AG09319 (cell line): Measurements from ENCODE around the gene ZYG11B.

Experiments used
- DNase-seq: peaks from one replicate; pipeline ENCODE4 v3.0.0-alpha.2; 2010; ENCODE audit warnings: low read depth; ENCODE audit errors: extremely low read depth
- TF ChIP-seq, protein P1 (sequence below): IDR thresholded peaks from 2 replicates; pipeline ENCODE4 v1.5.1; 2011; ENCODE audit warnings: low read depth, mild to moderate bottlenecking, inconsistent platforms, low read length, moderate library complexity

ZYG11B gene

DNA sequence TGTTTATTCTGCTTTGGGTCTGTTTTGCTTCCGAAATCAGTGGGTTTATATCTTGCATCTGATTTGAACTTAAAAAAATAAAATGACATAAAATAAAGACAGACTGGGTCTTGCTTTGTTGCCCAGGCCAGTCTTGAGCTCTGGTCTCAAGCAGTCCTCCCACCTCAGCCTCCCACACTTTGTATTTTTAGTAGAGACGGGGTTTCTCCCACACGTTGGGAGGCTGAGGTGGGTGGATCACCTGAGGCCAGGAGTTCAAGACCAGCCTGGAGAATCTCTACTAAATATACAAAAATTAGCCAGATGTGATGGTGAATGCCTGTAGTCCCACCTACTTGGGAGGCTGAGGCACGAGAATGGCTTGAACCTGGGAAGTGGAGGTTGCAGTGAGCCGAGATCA, 122.2 kb downstream of the ZYG11B start:
- DNase-seq: no peak
- TF ChIP-seq, protein P1, sequence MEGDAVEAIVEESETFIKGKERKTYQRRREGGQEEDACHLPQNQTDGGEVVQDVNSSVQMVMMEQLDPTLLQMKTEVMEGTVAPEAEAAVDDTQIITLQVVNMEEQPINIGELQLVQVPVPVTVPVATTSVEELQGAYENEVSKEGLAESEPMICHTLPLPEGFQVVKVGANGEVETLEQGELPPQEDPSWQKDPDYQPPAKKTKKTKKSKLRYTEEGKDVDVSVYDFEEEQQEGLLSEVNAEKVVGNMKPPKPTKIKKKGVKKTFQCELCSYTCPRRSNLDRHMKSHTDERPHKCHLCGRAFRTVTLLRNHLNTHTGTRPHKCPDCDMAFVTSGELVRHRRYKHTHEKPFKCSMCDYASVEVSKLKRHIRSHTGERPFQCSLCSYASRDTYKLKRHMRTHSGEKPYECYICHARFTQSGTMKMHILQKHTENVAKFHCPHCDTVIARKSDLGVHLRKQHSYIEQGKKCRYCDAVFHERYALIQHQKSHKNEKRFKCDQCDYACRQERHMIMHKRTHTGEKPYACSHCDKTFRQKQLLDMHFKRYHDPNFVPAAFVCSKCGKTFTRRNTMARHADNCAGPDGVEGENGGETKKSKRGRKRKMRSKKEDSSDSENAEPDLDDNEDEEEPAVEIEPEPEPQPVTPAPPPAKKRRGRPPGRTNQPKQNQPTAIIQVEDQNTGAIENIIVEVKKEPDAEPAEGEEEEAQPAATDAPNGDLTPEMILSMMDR: no peak

DNA sequence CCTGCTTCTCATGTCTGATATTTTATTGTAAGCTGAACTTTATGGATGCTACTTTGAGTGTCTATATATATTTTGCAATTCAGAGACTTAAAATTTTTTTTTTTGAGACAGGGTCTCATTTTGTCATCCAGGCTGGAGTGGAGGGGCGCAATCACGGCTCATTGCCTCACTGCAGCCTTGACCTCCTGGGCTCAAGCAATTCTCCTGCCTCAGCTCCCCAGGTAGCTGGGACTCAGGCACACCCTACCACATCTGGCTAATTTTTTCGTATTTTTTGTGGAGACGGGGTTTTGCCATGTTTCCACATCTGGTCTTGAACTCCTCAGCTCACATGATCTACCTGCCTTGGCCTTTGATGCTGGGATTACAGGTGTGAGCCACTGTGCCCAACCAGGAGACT, 124.7 kb downstream of the ZYG11B start:
- DNase-seq: no peak
- TF ChIP-seq, protein P1: no peak

DNA sequence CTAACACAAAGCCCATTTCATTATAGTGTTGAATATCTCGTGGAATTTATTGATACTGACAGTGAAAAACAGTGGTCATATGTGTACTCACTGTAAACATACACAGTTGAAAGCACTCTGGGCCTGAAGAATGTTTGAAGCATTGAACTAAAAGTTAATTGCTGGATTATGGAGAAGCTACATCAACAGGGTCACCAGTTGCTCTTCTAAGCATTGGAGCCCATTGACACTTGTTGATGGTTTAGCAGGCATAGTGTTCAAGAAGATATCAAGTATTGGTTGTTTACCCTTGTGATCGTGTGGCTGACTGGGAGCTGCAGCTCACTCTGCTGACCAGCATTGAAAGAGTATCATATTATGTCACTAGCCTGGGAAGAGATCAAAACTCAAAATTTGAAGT, 126.6 kb downstream of the ZYG11B start:
- DNase-seq: no peak
- TF ChIP-seq, protein P1: no peak

DNA sequence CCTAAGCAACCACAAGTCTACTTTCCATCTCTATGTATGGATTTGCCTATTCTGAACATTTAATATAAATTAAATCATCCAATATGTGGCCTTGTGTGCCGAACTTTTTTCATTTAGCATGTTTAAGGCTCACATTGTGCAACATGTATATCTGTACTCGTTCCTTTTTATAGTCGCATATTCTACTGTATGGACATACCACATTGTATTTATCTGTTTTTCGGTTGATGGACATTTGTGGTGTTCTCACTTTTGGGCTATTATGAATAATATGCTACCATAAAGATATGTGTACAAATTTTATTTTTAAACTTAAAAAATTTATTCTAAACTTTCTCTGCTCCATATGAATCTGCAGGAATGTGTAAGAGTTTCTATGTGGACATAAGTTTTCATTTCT, 129.3 kb downstream of the ZYG11B start:
- TF ChIP-seq, protein P1: no peak
- DNase-seq: no peak

DNA sequence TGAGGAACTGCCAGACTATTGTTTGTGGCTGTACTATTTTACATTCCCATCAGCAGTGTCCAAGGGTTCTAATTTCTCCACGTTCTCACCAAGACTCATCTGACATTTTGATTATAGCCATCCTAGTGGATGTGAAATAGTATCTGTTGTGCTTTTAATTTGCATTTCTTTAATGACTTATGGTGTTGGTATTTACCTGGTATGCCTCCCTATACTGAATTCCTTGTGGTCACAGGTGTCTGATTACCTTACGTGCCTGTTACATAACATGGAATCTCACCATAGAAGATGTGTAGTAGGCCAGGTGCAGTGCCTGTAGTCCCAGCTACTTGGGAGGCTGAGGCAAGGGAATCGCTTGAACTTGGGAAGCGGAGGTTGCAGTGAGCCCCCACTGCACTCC, 129.8 kb downstream of the ZYG11B start:
- no peak for DNase-seq
- TF ChIP-seq, protein P1: no peak

DNA sequence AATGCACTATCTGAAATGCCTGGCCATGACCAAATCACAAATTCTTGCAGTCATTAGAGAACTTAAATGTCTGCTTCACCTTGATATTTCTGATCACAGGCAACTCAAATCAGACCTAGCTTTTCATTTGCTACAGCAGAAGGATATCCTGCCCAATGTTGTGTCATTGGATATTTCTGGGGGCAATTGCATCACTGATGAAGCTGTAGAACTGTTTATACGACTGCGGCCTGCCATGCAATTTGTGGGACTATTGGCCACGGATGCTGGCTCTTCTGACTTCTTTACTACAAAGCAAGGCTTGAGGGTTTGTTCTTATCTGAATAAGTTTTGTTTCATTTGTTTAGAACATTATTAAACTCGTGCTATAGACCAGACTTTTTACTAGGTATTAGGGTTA, 131.2 kb downstream of the ZYG11B start:
- TF ChIP-seq, protein P1: no peak
- DNase-seq: no peak

DNA sequence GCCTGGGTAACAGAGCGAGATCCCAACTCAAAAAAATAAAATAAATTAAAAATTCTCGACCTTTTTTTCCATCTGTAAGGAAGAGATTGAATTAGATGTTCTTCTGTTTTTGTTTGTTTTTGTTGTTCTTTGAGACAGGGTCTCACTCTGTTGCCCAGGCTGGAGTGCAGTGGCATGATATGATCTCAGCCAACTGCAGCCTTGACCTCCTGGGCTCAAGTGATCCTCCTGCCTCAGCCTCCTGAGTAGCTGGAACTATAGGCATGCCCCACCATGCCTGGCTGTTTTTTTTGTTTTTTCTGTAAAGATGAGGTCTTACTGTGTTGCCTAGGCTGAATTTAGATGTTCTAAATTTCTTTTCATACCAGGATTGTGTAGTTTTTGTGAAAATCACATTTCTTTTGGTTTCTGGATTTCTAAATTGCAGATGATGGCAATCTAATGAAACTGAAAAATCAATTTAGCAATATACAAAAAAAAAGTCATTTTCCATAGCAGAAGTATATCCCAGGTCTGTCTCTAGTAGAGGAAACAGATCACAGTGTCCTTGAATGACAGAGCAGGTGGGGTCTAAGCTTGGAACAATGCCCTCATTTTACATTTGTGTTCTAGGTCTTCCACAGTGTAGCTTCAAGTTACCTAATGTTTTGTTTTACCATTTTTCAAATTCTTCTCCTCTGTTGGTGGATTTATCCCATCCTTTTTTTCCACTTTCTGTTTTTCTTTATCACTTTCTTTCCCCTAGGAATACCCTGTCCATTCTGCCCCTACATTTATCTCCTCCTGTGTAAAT, 136.6 kb downstream of the ZYG11B start:
- no peak for DNase-seq
- TF ChIP-seq, protein P1: no peak
